Adrenal gland (tissue), 5 donors: Measurements from ENCODE around the gene KRT73.

Experiments
- CTCF ChIP-seq, 6 experiments: fragments of 450-650 bp in 4 of 6; fragments of 200-600 bp in 2 of 6; sonication (generic) in 1 of 6; IDR thresholded peaks; 1 replicate in 5 of 6; 2 replicates in 1 of 6; pipeline versions ENCODE4 v1.5.1 to v1.8.0; 2016 to 2021; ENCODE audit warnings: antibody characterized with exemption in 6 of 6, mild to moderate bottlenecking in 2 of 6, moderate library complexity in 1 of 6
- POLR2A ChIP-seq, 2 donors: fragments of 450-650 bp; IDR thresholded peaks; one replicate each; pipeline ENCODE4 v1.6.1; 2017; ENCODE audit warnings: antibody characterized with exemption in 2 of 2, mild to moderate bottlenecking in 2 of 2, moderate library complexity in 1 of 2
- donor health status: DM: no; HTN: no; CAD: no.

- TF ChIP-seq POLR2A (IDR thresholded peaks at IDR 0.05): no peak
- no peak for TF ChIP-seq CTCF (IDR thresholded peaks at IDR 0.05)
These were observed 45.1 kb upstream of the KRT73 start for GRCh38 chr12:52663420-52663819.
